ENCODE measurements around the gene PITPNM2.

PITPNM2 gene

GRCh38 chr12:123143736-123144461 lies 7.0 kb downstream of the PITPNM2 start:
- DNase-seq, result no peak

DNA sequence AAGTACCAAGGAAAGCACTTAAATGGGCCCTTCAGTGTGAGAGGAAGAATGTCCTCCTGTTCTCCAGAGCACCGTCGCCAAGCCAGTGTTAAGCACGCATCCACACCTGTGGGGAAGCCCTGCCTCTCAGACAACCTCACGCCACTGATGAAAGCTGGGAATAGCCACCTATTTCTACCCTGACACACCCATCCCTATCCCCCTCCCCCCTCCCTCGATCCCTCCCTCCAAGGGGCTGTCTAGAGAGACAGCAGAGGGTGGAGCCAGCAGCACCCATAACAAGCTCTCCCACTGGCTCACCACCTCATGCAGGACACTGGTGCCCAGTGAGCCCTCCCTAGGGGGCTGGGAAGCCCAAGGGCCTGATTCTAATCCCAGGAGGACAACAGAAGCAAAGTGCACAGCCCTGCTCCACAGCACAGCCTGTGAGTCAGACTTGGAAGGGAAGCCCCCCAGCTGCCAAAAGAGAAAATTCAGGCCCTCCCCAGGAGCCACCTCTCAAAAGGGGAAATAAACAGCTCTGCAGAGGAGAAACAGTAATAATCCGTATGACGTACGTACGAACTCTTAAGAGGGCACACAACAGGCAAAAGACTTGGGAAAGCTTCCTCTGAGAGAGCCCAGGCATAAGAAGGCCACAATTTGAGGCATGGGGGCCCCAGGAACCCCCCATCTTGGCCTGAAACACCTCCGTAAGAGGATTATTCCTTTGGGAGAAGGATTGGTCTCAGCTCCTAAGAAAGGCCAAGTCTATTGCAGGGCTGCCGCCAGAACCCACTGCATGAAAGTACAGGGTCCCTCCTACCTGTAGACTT lies 7.8 kb downstream of the PITPNM2 start:
- DNase-seq, result no peak

DNA sequence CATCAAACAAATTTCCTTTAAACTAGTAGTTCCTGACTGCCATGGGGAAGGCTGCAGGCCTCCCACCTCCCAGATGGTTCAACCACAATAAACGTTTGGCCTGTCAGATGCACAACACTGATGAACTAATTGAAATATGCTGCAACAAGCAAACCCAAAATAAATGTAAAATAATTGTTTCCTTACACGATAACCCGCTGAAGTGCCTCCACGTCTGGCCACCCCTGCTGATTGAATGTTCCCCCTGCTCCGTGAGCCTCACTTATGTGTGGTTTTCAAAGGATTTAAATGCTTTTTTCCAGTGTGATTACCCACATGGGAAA lies 8.4 kb downstream of the PITPNM2 start:
- no peak for DNase-seq

GRCh38 chr12:123141615-123142517 lies 9.0 kb downstream of the PITPNM2 start:
- no peak for DNase-seq

- no peak for DNase-seq
Measured at GRCh38 chr12:123140676-123141614, 9.9 kb downstream of the PITPNM2 start.

- no peak for DNase-seq
Measured at GRCh38 chr12:123139926-123140675, 10.8 kb downstream of the PITPNM2 start.

DNA sequence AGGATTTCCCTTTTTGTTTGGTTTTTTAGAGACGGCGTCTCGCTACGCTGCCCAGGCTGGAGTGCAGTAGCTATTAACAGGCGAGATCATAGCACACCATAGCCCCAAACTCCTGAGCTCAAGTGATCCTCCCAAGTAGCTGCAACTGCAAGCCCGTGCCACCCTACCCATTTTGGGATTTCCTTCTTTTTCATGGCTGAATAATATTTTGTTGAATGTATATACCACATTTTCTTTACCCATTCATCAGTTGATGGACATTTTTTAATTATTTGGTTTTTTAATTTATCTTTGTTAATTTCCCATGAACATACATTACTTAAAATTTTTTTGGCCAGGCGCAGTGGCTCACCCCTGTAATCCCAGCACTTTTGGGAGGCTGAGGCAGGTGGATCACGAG lies 15.2 kb downstream of the PITPNM2 start:
- DNase-seq, result no peak

GRCh38 chr12:123134826-123135225 lies 16.1 kb downstream of the PITPNM2 start:
- DNase-seq, result no peak

GRCh38 chr12:123134271-123134671 lies 16.6 kb downstream of the PITPNM2 start:
- DNase-seq, result no peak

GRCh38 chr12:123133701-123134100 lies 17.2 kb downstream of the PITPNM2 start:
- DNase-seq, result no peak

- no peak for DNase-seq
Measured at GRCh38 chr12:123132951-123133619, 17.8 kb downstream of the PITPNM2 start.

GRCh38 chr12:123131879-123132402 lies 18.9 kb downstream of the PITPNM2 start:
- DNase-seq, result peak in 1 of 4 experiments; percentile 26

- DNase-seq, result no peak
Measured at GRCh38 chr12:123131291-123131832, 19.5 kb downstream of the PITPNM2 start.

DNA sequence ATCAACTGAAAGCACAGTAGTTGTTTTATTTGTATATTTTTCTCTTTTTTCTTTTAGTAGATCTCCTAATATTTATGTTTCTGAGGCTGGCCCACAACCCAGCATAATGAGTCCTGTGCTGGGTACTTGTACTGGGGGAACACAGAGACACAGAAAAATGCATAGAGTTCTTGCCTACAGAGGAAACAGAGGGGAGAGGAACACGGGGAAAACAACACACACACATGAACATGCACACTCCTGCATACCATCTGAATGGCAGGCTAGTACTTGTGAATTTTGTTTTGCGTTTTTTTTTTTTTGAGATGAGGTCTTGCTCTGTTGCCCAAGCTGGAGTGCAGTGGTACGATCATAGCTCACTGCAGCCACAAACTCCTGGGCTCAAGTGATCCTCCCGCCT lies 21.3 kb downstream of the PITPNM2 start:
- DNase-seq, result no peak

DNA sequence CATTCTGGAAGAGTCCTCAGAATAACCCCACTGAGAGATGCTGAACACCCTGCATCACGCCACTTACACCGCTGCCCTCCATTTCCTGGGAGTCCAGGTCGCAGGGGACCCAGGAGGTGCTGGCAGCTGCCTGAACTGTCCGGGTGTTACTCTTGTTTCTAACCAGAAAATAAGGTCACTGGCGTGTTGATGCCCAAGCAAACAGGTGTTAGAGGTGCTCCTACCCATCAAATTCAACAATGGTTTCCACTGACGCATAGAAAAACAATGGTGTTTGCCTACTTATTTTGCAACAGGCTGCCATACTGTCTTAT lies 23.8 kb downstream of the PITPNM2 start:
- DNase-seq, result no peak

GRCh38 chr12:123126294-123127181 lies 24.4 kb downstream of the PITPNM2 start:
- DNase-seq, result no peak

GRCh38 chr12:123122626-123123025 lies 28.3 kb downstream of the PITPNM2 start:
- no peak for DNase-seq

- DNase-seq, result no peak
Measured at GRCh38 chr12:123121670-123122069, 29.2 kb downstream of the PITPNM2 start.

GRCh38 chr12:123120452-123121166 lies 30.3 kb downstream of the PITPNM2 start:
- peak in 1 of 4 experiments; percentile 23 for DNase-seq

All from activated CD4-positive, CD25-positive, alpha-beta regulatory T cell (primary cell).